K562 (cell line): ENCODE data around the gene TPD52L1. TPM values are rescaled to one million over a fixed set of nuclear protein-coding genes. Genes with fewer than 3 reads are reported as not detected.

Experiments used
- CC2D1A ChIP-seq: fragments of 450-650 bp; IDR thresholded peaks from 2 replicates; pipeline ENCODE4 v1.6.1; 2017; ENCODE audit warnings: mild to moderate bottlenecking
- CTBP1 ChIP-seq: fragments of 450-650 bp; IDR thresholded peaks from 2 replicates; pipeline ENCODE4 v1.6.1; 2016; ENCODE audit warnings: borderline replicate concordance
- ETV1 ChIP-seq: fragments of 450-650 bp; conservative IDR thresholded peaks from 2 replicates; pipeline ENCODE4 v1.6.1; 2016; ENCODE audit warnings: missing genetic modification characterization, control low read depth, low read depth, missing compliant biosample characterization
- NCOA4 ChIP-seq: fragments of 450-650 bp; IDR thresholded peaks from 2 replicates; pipeline ENCODE4 v1.6.1; 2018; ENCODE audit warnings: mild to moderate bottlenecking; ENCODE audit not compliant: partially characterized antibody
- NR1H2 ChIP-seq: sonication (generic); formaldehyde crosslinking; IDR thresholded peaks from 2 replicates; pipeline ENCODE4 v1.4.0; 2020; ENCODE audit warnings: mild to moderate bottlenecking, missing genetic modification reagents
- PHF20 ChIP-seq: fragments of 450-650 bp; IDR thresholded peaks from 2 replicates; pipeline ENCODE4 v1.6.1; 2018; ENCODE audit not compliant: partially characterized antibody
- PHF8 ChIP-seq: fragments of 200-600 bp; sonication (generic); IDR thresholded peaks from 2 replicates; pipeline ENCODE4 v1.6.1; 2012; ENCODE audit warnings: mixed run types, mild to moderate bottlenecking, inconsistent platforms, low read length, moderate library complexity, borderline replicate concordance
- POLR2H ChIP-seq: IDR thresholded peaks from 2 replicates; pipeline ENCODE4 v1.6.1; 2016; ENCODE audit warnings: missing genetic modification characterization, low read depth, mild to moderate bottlenecking, control low read depth, missing compliant biosample characterization, moderate library complexity
- RBM17 ChIP-seq: fragments of 200-400 bp; formaldehyde crosslinking; IDR thresholded peaks from 2 replicates; pipeline ENCODE4 v1.6.1; 2017; ENCODE audit warnings: low read depth, mild to moderate bottlenecking, low read length, borderline replicate concordance
- RUNX1 ChIP-seq: sonication (generic); IDR thresholded peaks from 2 replicates; pipeline ENCODE4 v1.6.1; 2016; ENCODE audit warnings: antibody characterized with exemption, low read depth
- SIRT6 ChIP-seq: IDR thresholded peaks from one replicate; pipeline ENCODE4 v1.6.1; 2012; ENCODE audit warnings: low read depth, mild to moderate bottlenecking, control low read depth, inconsistent platforms, low read length, moderate library complexity
- TCF7L2 ChIP-seq: fragments of 150-350 bp; IDR thresholded peaks from 2 replicates; pipeline ENCODE4 v1.6.1; 2016; ENCODE audit warnings: low read depth, mild to moderate bottlenecking, low read length, moderate library complexity
- TCFL5 ChIP-seq: fragments of 250-450 bp; sonication (Bioruptor Pico); conservative IDR thresholded peaks from 2 replicates; pipeline ENCODE4 v1.6.1; 2021; ENCODE audit warnings: mild to moderate bottlenecking, moderate library complexity, matching md5 sums
- TFAP4 ChIP-seq: sonication (generic); formaldehyde crosslinking; IDR thresholded peaks from 2 replicates; pipeline ENCODE4 v1.8.0; 2022; ENCODE audit warnings: missing genetic modification reagents, mild to moderate bottlenecking, moderate library complexity, borderline replicate concordance
- polyA plus RNA-seq, 8 experiments: library from polyadenylated mRNA; depleted of rRNA in 4 of 8; stranded (reverse) in 5 of 8; unstranded in 3 of 8; fragments of >200 nt; fragmentation: Nextera tagmentation in 2 of 8; fragmentation: Illumina TruSeq in 1 of 8; extraction: Ambion mirVana in 2 of 8; extraction: Trizol in 1 of 8; gene quantifications; 2 replicates each; pipeline versions ENCODE4 v1.2.1 to v1.2.3, GENCODE V29; 2011 to 2014; ENCODE audit warnings: inconsistent platforms in 1 of 8, missing spikeins in 1 of 8
- total RNA-seq, 7 experiments: library from RNA; depleted of rRNA in 6 of 7; stranded (reverse); fragments of >200 nt in 6 of 7; fragmentation: Illumina TruSeq in 2 of 7; extraction: Trizol in 2 of 7; gene quantifications; 2 replicates each; pipeline versions ENCODE4 v1.2.1 to v1.2.3, GENCODE V29; 2011 to 2021; ENCODE audit warnings: low replicate concordance in 1 of 7
- TF ChIP-seq, protein P1 (sequence below): fragments of 450-650 bp; IDR thresholded peaks from 2 replicates; pipeline ENCODE4 v1.6.1; 2018; ENCODE audit not compliant: partially characterized antibody
- TF ChIP-seq, protein P2 (sequence below): sonication (generic); formaldehyde crosslinking; IDR thresholded peaks from 2 replicates; pipeline ENCODE4 v1.8.0; 2023; ENCODE audit warnings: mild to moderate bottlenecking, missing genetic modification reagents
- TF ChIP-seq, protein P3 (sequence below): fragments of 450-650 bp; formaldehyde crosslinking; IDR thresholded peaks from 2 replicates; pipeline ENCODE4 v1.4.0; 2020; ENCODE audit warnings: mild to moderate bottlenecking

TPD52L1 gene
- total and polyA plus RNA-seq, 9 of the 15 experiments (the other 6 are each of a cell fraction or from before 2014, with no cell fraction given), result 12.9 to 149 (median 75.7) TPM

DNA sequence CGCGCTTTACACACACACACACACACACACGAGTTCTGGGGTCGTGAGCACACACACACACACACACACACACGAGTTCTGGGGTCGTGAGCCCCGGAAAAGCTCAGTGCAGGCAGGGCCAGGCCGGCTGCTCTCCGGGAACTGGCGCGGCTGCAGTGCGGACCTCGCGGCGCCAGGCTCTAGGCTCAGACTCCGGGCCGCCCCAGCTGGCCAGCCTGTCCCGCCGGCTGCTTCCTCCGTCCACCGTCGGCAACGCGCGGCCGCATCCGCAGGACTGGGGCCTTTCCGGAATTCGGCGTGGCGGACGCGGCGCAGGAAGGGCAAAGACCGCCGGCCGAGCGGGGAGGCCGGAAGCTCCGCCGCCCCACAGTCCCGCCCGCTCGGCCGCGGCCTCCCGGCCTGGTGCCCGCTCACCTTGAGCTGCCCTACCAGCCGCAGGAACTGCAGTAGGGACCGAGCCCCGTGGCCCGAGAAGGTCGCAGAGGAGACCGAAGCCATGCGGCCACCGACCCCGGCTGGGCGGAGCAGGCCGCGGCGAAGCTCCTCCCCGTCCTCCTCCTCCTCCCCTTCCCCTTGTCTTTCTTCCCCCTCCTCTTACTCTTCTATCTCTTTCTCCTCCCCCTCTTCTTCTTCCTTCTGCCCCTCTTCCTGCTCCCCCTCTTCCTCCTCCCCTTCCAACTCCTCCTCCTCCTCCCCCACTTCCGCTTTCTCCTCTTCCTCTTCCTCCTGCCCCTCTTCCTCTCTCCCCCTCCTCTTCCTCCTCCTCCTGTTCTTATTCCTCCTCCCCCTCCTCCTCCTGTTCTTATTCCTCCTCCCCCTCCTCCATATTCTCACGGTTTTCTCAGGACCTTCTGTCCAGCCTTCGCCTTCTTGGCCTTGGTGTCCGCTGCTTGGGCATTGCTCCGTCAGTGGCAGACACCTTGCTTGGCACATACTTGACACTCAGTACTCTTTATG is 148.1 kb downstream of the TPD52L1 start, which contains the start of gene HDDC2 (continued):
- no peak for TF ChIP-seq TCFL5 (CRISPR knock-in tag)
- TF ChIP-seq, protein P1, sequence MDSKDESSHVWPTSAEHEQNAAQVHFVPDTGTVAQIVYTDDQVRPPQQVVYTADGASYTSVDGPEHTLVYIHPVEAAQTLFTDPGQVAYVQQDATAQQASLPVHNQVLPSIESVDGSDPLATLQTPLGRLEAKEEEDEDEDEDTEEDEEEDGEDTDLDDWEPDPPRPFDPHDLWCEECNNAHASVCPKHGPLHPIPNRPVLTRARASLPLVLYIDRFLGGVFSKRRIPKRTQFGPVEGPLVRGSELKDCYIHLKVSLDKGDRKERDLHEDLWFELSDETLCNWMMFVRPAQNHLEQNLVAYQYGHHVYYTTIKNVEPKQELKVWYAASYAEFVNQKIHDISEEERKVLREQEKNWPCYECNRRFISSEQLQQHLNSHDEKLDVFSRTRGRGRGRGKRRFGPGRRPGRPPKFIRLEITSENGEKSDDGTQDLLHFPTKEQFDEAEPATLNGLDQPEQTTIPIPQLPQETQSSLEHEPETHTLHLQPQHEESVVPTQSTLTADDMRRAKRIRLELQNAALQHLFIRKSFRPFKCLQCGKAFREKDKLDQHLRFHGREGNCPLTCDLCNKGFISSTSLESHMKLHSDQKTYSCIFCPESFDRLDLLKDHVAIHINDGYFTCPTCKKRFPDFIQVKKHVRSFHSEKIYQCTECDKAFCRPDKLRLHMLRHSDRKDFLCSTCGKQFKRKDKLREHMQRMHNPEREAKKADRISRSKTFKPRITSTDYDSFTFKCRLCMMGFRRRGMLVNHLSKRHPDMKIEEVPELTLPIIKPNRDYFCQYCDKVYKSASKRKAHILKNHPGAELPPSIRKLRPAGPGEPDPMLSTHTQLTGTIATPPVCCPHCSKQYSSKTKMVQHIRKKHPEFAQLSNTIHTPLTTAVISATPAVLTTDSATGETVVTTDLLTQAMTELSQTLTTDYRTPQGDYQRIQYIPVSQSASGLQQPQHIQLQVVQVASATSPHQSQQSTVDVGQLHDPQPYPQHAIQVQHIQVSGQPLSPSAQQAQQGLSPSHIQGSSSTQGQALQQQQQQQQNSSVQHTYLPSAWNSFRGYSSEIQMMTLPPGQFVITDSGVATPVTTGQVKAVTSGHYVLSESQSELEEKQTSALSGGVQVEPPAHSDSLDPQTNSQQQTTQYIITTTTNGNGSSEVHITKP, result peak; percentile 66
- peak; percentile 91 for TF ChIP-seq CC2D1A
- TF ChIP-seq PHF8, result peak; percentile 89
- no peak for TF ChIP-seq SIRT6
- no peak for TF ChIP-seq TCF7L2
- 0 out of 2 replicates have a peak, but pooled peaks have one; percentile 40 for TF ChIP-seq POLR2H (tag)
- TF ChIP-seq NCOA4, result peak; percentile 60
- TF ChIP-seq, protein P2, sequence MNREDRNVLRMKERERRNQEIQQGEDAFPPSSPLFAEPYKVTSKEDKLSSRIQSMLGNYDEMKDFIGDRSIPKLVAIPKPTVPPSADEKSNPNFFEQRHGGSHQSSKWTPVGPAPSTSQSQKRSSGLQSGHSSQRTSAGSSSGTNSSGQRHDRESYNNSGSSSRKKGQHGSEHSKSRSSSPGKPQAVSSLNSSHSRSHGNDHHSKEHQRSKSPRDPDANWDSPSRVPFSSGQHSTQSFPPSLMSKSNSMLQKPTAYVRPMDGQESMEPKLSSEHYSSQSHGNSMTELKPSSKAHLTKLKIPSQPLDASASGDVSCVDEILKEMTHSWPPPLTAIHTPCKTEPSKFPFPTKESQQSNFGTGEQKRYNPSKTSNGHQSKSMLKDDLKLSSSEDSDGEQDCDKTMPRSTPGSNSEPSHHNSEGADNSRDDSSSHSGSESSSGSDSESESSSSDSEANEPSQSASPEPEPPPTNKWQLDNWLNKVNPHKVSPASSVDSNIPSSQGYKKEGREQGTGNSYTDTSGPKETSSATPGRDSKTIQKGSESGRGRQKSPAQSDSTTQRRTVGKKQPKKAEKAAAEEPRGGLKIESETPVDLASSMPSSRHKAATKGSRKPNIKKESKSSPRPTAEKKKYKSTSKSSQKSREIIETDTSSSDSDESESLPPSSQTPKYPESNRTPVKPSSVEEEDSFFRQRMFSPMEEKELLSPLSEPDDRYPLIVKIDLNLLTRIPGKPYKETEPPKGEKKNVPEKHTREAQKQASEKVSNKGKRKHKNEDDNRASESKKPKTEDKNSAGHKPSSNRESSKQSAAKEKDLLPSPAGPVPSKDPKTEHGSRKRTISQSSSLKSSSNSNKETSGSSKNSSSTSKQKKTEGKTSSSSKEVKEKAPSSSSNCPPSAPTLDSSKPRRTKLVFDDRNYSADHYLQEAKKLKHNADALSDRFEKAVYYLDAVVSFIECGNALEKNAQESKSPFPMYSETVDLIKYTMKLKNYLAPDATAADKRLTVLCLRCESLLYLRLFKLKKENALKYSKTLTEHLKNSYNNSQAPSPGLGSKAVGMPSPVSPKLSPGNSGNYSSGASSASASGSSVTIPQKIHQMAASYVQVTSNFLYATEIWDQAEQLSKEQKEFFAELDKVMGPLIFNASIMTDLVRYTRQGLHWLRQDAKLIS (CRISPR knock-in tag), result peak; percentile 89
- TF ChIP-seq TFAP4 (CRISPR knock-in tag), result peak; percentile 94
- peak; percentile 64 for TF ChIP-seq ETV1 (tag)
- TF ChIP-seq, protein P3, sequence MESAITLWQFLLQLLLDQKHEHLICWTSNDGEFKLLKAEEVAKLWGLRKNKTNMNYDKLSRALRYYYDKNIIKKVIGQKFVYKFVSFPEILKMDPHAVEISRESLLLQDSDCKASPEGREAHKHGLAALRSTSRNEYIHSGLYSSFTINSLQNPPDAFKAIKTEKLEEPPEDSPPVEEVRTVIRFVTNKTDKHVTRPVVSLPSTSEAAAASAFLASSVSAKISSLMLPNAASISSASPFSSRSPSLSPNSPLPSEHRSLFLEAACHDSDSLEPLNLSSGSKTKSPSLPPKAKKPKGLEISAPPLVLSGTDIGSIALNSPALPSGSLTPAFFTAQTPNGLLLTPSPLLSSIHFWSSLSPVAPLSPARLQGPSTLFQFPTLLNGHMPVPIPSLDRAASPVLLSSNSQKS (CRISPR knock-in tag), result no peak
- peak; percentile 64; the same call in 1 of the 2 replicates for TF ChIP-seq CTBP1
- no peak for TF ChIP-seq RBM17
- peak; percentile 62 for TF ChIP-seq PHF20
- 0 out of 2 replicates have a peak, but pooled peaks have one; percentile 65 for TF ChIP-seq NR1H2 (CRISPR knock-in tag)
- TF ChIP-seq RUNX1, result no peak
